Endometrial microvascular endothelial cells (primary cell): ENCODE results near the gene ENTPD2. TPM values are rescaled to one million over a fixed set of nuclear protein-coding genes. Genes with fewer than 3 reads are reported as not detected.
"Not testable (repeated sequence)": the region's sequence is repeated elsewhere in the genome, so short reads cannot be mapped to it uniquely, and the experiment has no call there.

Experiments used
- in situ Hi-C: cut with HindIII; loops from 2 replicates; pipeline ENCODE4 v1.10.0; 2017; ENCODE audit warnings: low sequenced_read_pairs, low pct_unique_long_range_greater_than_20kb; ENCODE audit errors: inconsistent ontology term
- total RNA-seq: library from RNA; depleted of rRNA; stranded (reverse); fragments of >200 nt; gene quantifications from one replicate; pipeline ENCODE4 v1.2.3, GENCODE V29; 2015; ENCODE audit errors: inconsistent ontology term

The ENTPD2 gene
- total RNA-seq, 1 donor from 2014 or later, result not detected

DNA sequence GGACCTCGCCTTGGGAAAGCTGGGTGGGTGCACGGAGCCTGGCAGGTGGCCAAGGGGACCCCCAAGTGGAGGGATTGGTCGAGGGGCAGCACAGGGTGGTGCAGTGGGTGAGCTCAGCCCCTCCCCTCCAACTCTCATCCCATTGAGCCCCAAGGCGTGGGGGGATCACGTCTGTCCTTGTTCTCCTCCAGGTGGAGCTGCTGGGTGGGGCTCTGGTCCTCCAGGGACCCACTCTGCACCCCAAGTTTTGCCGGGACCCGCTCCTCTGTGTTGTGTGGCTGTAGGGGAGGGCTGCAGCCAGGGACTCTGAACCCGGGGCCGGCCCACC is 18.4 kb downstream of the ENTPD2 start:
- in situ Hi-C loops, result no loop called here

DNA sequence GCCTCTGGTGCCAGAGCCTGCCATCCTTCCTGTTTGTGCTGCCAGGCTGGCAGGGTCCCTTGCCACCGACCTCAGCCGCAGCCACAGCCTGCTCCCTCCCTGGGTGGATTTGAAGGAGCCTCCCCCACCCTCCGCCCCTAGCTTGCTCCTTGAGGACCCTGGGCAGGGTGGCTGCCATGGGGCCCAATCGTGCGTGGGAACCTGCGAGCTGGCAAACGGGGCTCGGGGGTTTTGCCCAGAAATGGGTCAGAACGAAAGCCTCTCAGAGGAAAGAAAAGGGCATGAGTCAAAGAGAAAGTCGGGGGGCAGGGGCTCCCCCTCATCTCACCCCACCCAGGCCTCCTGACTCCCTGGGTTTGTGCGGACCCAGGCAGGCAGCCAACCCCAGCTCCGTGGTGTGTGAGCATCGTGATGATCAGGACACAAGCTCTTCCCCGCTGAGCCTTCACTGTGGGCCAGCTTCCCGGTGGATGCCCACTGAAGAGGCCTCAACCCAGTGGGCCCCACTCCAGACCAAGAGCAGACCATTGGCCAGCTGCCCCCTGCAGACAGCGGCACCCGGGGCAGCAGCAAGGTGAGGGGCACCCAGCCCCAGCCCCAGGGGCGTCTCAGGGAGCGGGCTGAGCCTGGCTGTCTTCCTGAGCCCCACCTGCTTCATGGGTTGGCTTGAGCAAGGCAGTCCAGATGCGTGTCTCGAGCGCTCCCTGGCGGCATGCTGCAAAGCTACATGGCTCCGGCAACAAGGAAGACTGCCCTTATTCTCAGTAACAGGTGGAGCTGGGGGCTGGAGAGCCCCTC is 19.0 kb downstream of the ENTPD2 start:
- in situ Hi-C loops, result no loop called here

DNA sequence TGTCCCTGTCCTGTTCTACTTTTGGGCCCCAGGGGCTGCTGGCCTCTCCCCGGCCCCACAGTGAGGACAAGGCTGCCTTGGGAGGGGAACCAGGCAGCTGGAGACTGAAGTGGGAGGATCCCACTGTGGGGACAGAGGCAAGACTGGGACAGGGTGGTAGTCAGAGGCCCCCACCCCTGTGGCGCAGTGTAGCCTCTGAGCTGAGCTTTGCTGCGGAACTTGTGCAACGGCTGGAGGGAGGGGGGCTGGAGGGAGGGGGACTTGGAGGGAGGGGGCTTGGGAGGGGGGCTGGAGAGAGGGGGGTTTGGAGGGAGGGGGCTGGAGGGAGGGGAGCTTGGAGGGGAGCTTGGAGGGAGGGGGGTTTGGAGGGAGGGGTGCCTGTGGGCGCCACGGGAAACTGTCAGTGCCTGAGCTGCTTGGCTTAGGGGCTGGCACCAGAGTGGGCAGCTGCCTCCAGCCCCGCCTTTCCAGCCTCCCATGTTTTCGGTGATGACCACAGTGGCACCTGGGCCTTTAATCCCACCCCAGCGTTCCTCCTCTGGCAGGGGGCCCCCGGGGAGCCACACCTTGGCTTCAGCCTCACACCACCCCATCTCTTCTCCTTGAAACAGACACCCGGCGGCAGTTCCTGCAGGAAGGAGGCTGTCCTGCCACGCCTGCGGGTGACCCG is 19.7 kb downstream of the ENTPD2 start:
- in situ Hi-C loops, result no loop called here

DNA sequence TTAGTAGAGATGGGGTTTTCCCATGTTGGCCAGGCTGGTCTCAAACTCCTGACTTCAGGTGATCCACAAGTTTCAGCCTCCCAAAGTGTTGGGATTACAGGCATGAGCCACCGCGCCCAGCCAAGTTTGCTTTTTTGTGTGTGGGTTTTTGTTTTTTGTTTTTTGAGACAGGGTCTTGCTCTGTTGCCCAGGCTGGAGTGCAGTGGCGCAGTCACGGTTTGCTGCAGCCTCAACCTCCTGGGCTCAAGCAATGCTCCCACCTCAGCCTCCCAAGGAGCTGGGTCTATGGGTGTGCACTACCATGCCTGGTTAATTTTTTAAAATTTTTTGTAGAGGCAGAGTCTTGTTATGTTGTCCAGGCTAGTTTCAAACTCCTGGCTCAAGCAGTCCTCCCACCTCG is 20.4 kb downstream of the ENTPD2 start:
- in situ Hi-C loops, result not testable (repeated sequence)

DNA sequence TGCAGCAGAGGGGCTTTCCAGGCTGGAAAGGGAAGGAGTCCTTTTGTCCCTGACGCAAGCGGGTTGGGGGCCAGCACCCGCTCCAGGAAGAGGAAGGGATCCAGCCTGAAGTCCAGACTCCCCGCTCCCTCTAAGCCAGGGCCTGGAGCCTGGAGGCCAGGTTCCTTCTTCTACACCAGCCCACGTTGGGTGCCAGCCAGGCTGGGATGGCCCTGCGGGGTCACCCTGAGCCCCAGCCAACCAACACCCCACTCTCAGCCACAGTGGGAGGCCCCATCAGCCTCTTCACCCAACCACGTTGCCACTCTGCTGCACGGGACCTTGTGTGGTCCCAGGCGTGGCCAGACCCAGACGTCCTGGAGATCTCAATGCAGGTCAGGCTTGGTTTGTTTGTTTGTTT is 21.0 kb downstream of the ENTPD2 start:
- in situ Hi-C loops, result no loop called here

- in situ Hi-C loops, result no loop called here
Observed at GRCh38 chr9:137031904-137032640, 21.8 kb downstream of the ENTPD2 start, which contains the start of gene FUT7. FUT7 (minus strand) TSS chr9:137032088; CDS start chr9:137031991, 97 bp downstream.

GRCh38 chr9:137030538-137031527 is 23.0 kb downstream of the ENTPD2 start:
- in situ Hi-C loops, result no loop called here

DNA sequence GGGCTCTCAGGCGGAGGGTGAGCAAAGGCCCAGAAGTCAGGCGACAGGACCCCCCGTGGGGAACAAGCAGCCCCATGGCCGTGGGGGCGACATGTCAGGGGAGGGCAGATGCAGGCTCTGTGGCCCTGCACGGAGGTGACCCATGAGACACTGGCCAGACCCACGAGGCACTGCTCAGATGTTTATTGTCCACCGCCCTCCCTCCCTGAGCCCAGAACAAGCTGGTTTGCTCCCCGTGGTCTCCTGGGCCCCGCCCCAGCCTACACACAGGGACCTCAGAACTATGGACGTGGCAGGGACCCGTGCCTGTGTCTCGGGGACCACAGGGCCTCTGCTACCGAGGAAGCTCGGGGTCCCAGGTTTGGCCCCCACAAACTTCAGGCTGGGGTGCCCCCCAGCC is 23.9 kb downstream of the ENTPD2 start:
- in situ Hi-C loops, result no loop called here

- in situ Hi-C loops, result no loop called here
Observed at GRCh38 chr9:137029058-137029936, 24.6 kb downstream of the ENTPD2 start.

DNA sequence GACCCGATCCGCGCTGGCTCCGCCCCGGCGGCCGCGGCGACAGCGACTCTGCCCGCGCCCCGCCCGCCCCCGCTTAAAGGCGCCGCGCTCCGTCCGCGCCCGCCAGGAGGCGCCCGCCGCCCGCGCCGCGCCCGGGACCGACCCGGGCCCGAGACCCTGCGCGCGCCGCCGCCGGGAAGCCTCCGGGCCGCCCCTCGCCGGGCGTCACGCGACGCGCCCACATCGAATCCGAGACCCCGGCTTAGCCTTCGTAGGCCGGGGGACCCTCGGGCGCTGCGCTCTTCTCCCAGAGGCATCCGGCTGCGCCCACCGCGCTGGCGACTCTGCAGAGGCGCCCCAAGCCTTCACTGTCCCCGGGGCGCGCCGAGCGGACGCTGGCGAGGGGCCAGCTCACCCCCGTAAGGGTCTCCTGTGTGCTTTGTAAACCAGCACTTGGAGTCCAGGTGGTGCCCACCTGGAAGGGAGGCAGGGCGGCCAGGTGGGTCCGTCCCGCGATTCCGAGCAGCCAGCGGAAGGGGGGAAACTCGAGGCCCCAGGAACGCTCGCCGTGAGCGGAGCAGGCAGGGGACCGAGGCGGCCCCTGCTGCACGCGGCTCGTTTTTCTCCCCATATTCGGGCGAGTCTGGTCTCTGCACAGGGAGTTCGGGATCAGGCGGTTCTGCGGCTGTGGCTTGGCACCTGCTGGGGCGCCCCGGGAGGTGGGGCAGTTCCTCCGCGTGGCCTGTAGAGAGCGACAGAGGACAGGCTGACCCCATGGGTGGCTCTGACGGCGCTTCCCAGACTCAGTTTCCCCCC is 25.4 kb downstream of the ENTPD2 start:
- in situ Hi-C loops, result no loop called here

DNA sequence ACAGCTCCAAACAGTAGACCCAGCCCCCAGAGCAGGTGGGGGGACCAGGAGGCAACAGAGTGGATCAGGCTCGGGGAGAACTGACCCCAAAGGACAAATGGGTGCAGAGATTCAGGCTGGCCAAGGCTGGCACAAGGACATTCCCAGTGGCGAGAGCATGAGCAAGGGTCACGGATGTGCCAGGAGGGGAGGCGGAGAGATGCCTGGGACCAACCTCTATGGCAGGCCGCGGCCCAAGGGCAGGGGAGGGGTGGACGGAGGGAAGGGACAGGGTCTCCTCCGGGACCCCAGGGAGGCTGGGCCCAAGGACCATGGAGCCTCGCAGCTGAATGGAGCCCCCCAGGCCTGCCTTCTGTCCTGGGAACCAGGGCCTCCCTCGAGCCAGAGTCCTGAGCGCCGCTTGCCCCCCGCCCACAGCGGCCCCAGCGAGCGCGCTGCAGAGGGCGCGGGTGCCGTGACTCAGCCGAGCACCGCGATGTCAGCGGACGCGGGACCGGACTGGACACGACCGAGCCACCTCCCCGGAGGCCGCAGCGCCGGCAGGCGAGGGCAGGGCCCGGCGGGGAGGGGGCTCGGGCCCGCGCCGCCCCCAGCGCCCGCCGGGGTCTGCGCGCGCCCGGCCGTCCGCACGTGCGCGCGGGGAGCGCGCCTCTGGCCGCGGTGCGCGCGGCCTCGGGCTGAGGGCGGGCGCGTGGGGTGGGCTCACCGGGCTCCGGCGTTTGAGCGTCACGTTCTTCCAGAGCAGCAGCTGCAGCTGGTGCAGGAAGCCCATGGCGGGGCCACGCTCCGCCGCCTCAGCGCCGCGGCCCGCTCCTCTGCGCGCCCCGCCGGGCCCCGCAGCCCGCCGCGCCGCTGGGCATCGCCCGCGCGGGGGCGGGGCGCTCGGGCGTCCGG is 26.2 kb downstream of the ENTPD2 start, which contains the start of gene ABCA2:
Gene ABCA2 (minus strand): TSS at position 869 of the 894 bp plus-strand sequence. CDS start 97 bp downstream, at position 772.
- in situ Hi-C loops, result no loop called here

GRCh38 chr9:137026828-137027227 is 27.0 kb downstream of the ENTPD2 start:
- in situ Hi-C loops, result no loop called here

- in situ Hi-C loops, result no loop called here
Observed at GRCh38 chr9:137026384-137026783, 27.5 kb downstream of the ENTPD2 start.

DNA sequence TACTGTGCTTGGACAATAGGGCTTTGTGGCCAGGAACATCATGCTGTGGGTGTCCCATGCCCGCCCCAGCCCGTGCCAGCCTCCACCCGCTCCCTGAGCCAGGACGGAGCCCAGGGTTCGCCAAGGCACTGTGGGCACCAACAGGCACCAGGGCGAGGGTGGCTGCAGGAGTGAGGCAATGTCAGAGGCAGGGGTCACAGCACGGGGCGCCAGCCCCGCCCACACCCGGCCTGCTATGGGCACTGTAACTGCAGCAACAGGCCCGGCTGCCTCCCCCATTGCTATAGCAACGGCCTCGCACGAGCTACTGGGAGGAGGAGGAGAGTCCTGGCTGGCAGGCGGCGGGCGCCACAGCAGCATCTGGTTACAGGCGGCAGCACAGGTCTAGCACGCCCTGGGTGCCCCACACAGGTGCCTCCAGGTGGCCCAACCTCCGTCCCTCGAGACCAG is 28.3 kb downstream of the ENTPD2 start:
- in situ Hi-C loops, result no loop called here

GRCh38 chr9:137023583-137023991 is 30.3 kb downstream of the ENTPD2 start:
- in situ Hi-C loops, result no loop called here

GRCh38 chr9:137023157-137023556 is 30.7 kb downstream of the ENTPD2 start:
- in situ Hi-C loops, result no loop called here
